H9 (cell line): ENCODE data around the gene ALG12. TPM values are rescaled to one million over a fixed set of nuclear protein-coding genes. Genes with fewer than 3 reads are reported as not detected.

Experiments used
- DNase-seq: peaks from one replicate; pipeline ENCODE4 v3.0.0-alpha.2; 2017
- H2AFZ ChIP-seq: one replicate; pipeline ENCODE4 v1.6.1; 2013; ENCODE audit warnings: mild to moderate bottlenecking, low read length, control low read depth, moderate library complexity
- H2AK5ac ChIP-seq: 2 replicates; pipeline ENCODE4 v1.6.1; 2013; ENCODE audit warnings: low read length, control low read depth, mixed read lengths; ENCODE audit not compliant: insufficient read length
- H2BK120ac ChIP-seq: one replicate; pipeline ENCODE4 v1.6.1; 2013; ENCODE audit warnings: low read depth, mild to moderate bottlenecking, low read length, control low read depth, inconsistent platforms; ENCODE audit not compliant: poor library complexity, severe bottlenecking
- H2BK12ac ChIP-seq: 2 replicates; pipeline ENCODE4 v1.6.1; 2013; ENCODE audit warnings: low read length, control low read depth, mixed read lengths, low read depth; ENCODE audit not compliant: insufficient read length
- H2BK15ac ChIP-seq: 2 replicates; pipeline ENCODE4 v1.6.1; 2013; ENCODE audit warnings: low read depth, low read length, control low read depth
- H2BK20ac ChIP-seq: one replicate; pipeline ENCODE4 v1.6.1; 2013; ENCODE audit warnings: low read depth, mild to moderate bottlenecking, low read length, control low read depth, inconsistent platforms; ENCODE audit not compliant: poor library complexity, severe bottlenecking
- H2BK5ac ChIP-seq: 2 replicates; pipeline ENCODE4 v1.6.1; 2013; ENCODE audit warnings: low read length, control low read depth, mixed read lengths; ENCODE audit not compliant: insufficient read length
- H3K14ac ChIP-seq: 2 replicates; pipeline ENCODE4 v1.6.1; 2013; ENCODE audit warnings: low read length, control low read depth; ENCODE audit not compliant: insufficient read depth
- H3K18ac ChIP-seq: 2 replicates; pipeline ENCODE4 v1.6.1; 2013; ENCODE audit warnings: low read depth, mild to moderate bottlenecking, mixed read lengths, low read length, control low read depth; ENCODE audit not compliant: insufficient read length
- H3K23ac ChIP-seq: 2 replicates; pipeline ENCODE4 v1.6.1; 2013; ENCODE audit warnings: low read length, control low read depth, mixed read lengths, low read depth; ENCODE audit not compliant: insufficient read length
- H3K23me2 ChIP-seq: 2 replicates; pipeline ENCODE4 v1.6.1; 2013; ENCODE audit warnings: low read depth, mild to moderate bottlenecking, mixed read lengths, low read length, control low read depth; ENCODE audit not compliant: insufficient read length, poor library complexity, severe bottlenecking
- H3K27ac ChIP-seq: 2 replicates; pipeline ENCODE4 v1.5.1; 2013; ENCODE audit warnings: low read length, control low read depth, mixed read lengths, low read depth; ENCODE audit not compliant: insufficient read length
- H3K27me3 ChIP-seq: 2 replicates; pipeline ENCODE4 v1.6.1; 2013; ENCODE audit warnings: low read length, control low read depth, inconsistent platforms; ENCODE audit not compliant: insufficient read depth
- H3K4ac ChIP-seq: 2 replicates; pipeline ENCODE4 v1.6.1; 2013; ENCODE audit warnings: low read depth, mild to moderate bottlenecking, control low read depth, inconsistent platforms, low read length, moderate library complexity
- H3K4me1 ChIP-seq: 2 replicates; pipeline ENCODE4 v1.6.1; 2013; ENCODE audit warnings: low read length, control low read depth, inconsistent platforms; ENCODE audit not compliant: insufficient read depth
- H3K4me2 ChIP-seq: 2 replicates; pipeline ENCODE4 v1.6.1; 2013; ENCODE audit warnings: low read length, control low read depth, mixed read lengths; ENCODE audit not compliant: insufficient read length, insufficient read depth
- H3K56ac ChIP-seq: 2 replicates; pipeline ENCODE4 v1.6.1; 2013; ENCODE audit warnings: low read depth, mild to moderate bottlenecking, mixed read lengths, low read length, control low read depth; ENCODE audit not compliant: insufficient read length
- H3K79me1 ChIP-seq: 2 replicates; pipeline ENCODE4 v1.6.1; 2013; ENCODE audit warnings: low read depth, mild to moderate bottlenecking, moderate library complexity, low read length, control low read depth, inconsistent platforms; ENCODE audit not compliant: insufficient read depth, poor library complexity, severe bottlenecking
- H3K79me2 ChIP-seq: 2 replicates; pipeline ENCODE4 v1.6.1; 2013; ENCODE audit warnings: low read length, control low read depth, inconsistent platforms; ENCODE audit not compliant: insufficient read depth
- H3K9ac ChIP-seq: 2 replicates; pipeline ENCODE4 v1.6.1; 2013; ENCODE audit warnings: low read length, control low read depth, mixed read lengths; ENCODE audit not compliant: insufficient read length; ENCODE audit errors: extremely low read depth
- H3K9me3 ChIP-seq: one replicate; pipeline ENCODE4 v1.6.1; 2013; ENCODE audit warnings: low read depth, low read length, inconsistent platforms; ENCODE audit not compliant: control insufficient read depth
- H3T11ph ChIP-seq: one replicate; pipeline ENCODE4 v1.6.1; 2013; ENCODE audit warnings: mild to moderate bottlenecking, low read length, control low read depth, inconsistent platforms
- H4K20me1 ChIP-seq: one replicate; pipeline ENCODE4 v1.6.1; 2013; ENCODE audit not compliant: control insufficient read depth, insufficient read length, insufficient read depth
- H4K5ac ChIP-seq: 2 replicates; pipeline ENCODE4 v1.6.1; 2013; ENCODE audit warnings: low read depth, mild to moderate bottlenecking, mixed read lengths, low read length, control low read depth; ENCODE audit not compliant: insufficient read length
- H4K8ac ChIP-seq: replicated peaks from 2 replicates; pipeline ENCODE4 v1.6.1; 2013; ENCODE audit warnings: low read length, control low read depth, mixed read lengths, low read depth; ENCODE audit not compliant: insufficient read length
- H4K91ac ChIP-seq: 2 replicates; pipeline ENCODE4 v1.6.1; 2013; ENCODE audit warnings: low read depth, mild to moderate bottlenecking, moderate library complexity, mixed read lengths, low read length, control low read depth; ENCODE audit not compliant: insufficient read length
- H3K27ac Mint-ChIP-seq, 3 experiments: 2 replicates in 2 of 3; 3 replicates in 1 of 3; pipeline ENCODE4 v1.8.0; 2020 to 2021; ENCODE audit warnings: mixed read lengths in 3 of 3, mild to moderate bottlenecking in 1 of 3, moderate library complexity in 1 of 3
- H3K27me3 Mint-ChIP-seq: 2 replicates; pipeline ENCODE4 v1.8.0; 2021; ENCODE audit warnings: low read depth, mild to moderate bottlenecking, moderate library complexity, mixed read lengths
- H3K36me3 Mint-ChIP-seq, 3 experiments: 2 replicates in 2 of 3; 3 replicates in 1 of 3; pipeline ENCODE4 v1.8.0; 2020 to 2021; ENCODE audit warnings: low read depth in 3 of 3, mixed read lengths in 3 of 3; ENCODE audit not compliant: insufficient read depth in 1 of 3
- H3K4me1 Mint-ChIP-seq, 2 experiments: 2 replicates each; pipeline ENCODE4 v1.8.0; 2020; ENCODE audit warnings: mixed read lengths in 2 of 2
- H3K4me3 Mint-ChIP-seq, 2 experiments: 2 replicates in 1 of 2; 3 replicates in 1 of 2; pipeline ENCODE4 v1.8.0; 2020 to 2021; ENCODE audit warnings: mild to moderate bottlenecking in 2 of 2, mixed read lengths in 2 of 2, moderate library complexity in 1 of 2
- H3K9me3 Mint-ChIP-seq, 2 experiments: 2 replicates in 1 of 2; 3 replicates in 1 of 2; pipeline ENCODE4 v1.8.0; 2020; ENCODE audit warnings: mild to moderate bottlenecking in 2 of 2, mixed read lengths in 2 of 2, moderate library complexity in 1 of 2
- CTCF ChIP-seq: fragments of 200-600 bp; sonication (generic); conservative IDR thresholded peaks from 3 replicates; pipeline ENCODE4 v1.8.0; 2021; ENCODE audit warnings: antibody characterized with exemption, mild to moderate bottlenecking
- WGBS: extraction: QIAGEN DNeasy Blood & Tissue Kit; methylation state at CpG from one replicate; pipeline ENCODE4 v1.1.7; 2013; ENCODE audit warnings: missing lambda C conversion rate, low lambda C conversion rate, mixed read lengths; ENCODE audit not compliant: insufficient read length; ENCODE audit errors: extremely low coverage; 5-methylcytosine and 5-hydroxymethylcytosine counted together
- total RNA-seq: library from RNA; stranded (reverse); gene quantifications from 2 replicates; pipeline ENCODE4 v1.2.1, GENCODE V29; 2021

Gene ALG12
- total RNA-seq, 1 experiment from 2014 or later: 19.2 TPM

GRCh38 chr22:49867303-49868265, 50.7 kb downstream of the ALG12 start:
- H3K9ac ChIP-seq: no peak overlapping the region
- H2BK12ac ChIP-seq: no peak overlapping the region
- no peak overlapping the region for H3K14ac ChIP-seq
- Mint-ChIP-seq H3K36me3 (peaks cover 48 to 52% (median 52%) of the 10 kb centered on the region in 3 experiments), H3K4me1 (peaks cover 9 to 13% of the 10 kb centered on the region in 2 experiments), H3K9me3 (peaks cover 45 to 51% of the 10 kb centered on the region in 2 experiments), H3K27me3 (no peaks in the 10 kb centered on the region), H3K27ac (peak overlapping the region in 2 of 3 experiments; percentile 2 to 21; a peak in 1 of 7 replicates), H3K4me3 (no peak overlapping the region)
- no peak overlapping the region for H2BK20ac ChIP-seq
- no peak overlapping the region for H2BK120ac ChIP-seq
- no peak overlapping the region for H3T11ph ChIP-seq
- no peaks in the 10 kb centered on the region for H3K27me3 ChIP-seq
- no CpG with 5 or more reads among the region's 18 CpGs for WGBS
- H3K56ac ChIP-seq: no peak overlapping the region
- H3K23ac ChIP-seq: no peak overlapping the region
- no peak overlapping the region for H2AFZ ChIP-seq
- H4K5ac ChIP-seq: no peak overlapping the region
- H2BK15ac ChIP-seq: no peak overlapping the region
- no peak overlapping the region for H3K18ac ChIP-seq
- H3K79me1 ChIP-seq: peaks cover 14% of the 10 kb centered on the region
- H3K23me2 ChIP-seq: no peaks in the 10 kb centered on the region
- DNase-seq: no peak
- peaks cover 29% of the 10 kb centered on the region; the same call in 1 of the 2 replicates for H3K79me2 ChIP-seq
- H2AK5ac ChIP-seq: no peak overlapping the region
- H3K4ac ChIP-seq: no peak overlapping the region
- no peaks in the 10 kb centered on the region for H4K20me1 ChIP-seq
- no peaks in the 10 kb centered on the region for H3K4me1 ChIP-seq
- no peak overlapping the region for H2BK5ac ChIP-seq
- peaks cover 4% of the 10 kb centered on the region for H3K9me3 ChIP-seq
- H3K4me2 ChIP-seq: no peak overlapping the region
- no peak overlapping the region for H4K91ac ChIP-seq
- TF ChIP-seq CTCF: no peak
- H4K8ac ChIP-seq: no peak overlapping the region
- H3K27ac ChIP-seq: no peak overlapping the region
